ENCODE measurements around the gene RNF125.
"Not testable (repeated sequence)": the region's sequence is repeated elsewhere in the genome, so short reads cannot be mapped to it uniquely, and the experiment has no call there.

Gene RNF125

DNA sequence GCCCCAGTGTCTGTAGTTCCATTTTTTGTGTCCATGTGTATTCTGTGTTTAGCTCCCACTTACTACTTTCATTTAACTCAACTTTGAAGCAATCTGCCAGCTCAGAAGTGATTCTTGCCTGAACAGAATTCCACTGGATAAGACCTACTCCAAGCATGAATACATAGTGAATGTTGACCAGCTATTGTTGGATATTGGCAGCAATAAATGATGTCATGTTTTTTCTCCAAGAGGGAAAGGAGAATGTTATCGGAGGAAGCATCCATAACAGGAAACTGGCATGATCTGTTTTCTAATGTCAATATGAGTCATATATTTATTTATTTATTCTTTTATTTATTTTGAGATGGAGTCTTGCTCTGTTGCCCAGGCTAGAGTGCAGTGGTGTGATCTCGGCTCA is 38.9 kb upstream of the RNF125 start:
- TF ChIP-seq, protein P1, sequence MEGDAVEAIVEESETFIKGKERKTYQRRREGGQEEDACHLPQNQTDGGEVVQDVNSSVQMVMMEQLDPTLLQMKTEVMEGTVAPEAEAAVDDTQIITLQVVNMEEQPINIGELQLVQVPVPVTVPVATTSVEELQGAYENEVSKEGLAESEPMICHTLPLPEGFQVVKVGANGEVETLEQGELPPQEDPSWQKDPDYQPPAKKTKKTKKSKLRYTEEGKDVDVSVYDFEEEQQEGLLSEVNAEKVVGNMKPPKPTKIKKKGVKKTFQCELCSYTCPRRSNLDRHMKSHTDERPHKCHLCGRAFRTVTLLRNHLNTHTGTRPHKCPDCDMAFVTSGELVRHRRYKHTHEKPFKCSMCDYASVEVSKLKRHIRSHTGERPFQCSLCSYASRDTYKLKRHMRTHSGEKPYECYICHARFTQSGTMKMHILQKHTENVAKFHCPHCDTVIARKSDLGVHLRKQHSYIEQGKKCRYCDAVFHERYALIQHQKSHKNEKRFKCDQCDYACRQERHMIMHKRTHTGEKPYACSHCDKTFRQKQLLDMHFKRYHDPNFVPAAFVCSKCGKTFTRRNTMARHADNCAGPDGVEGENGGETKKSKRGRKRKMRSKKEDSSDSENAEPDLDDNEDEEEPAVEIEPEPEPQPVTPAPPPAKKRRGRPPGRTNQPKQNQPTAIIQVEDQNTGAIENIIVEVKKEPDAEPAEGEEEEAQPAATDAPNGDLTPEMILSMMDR (IDR thresholded peaks at IDR 0.05; ENCODE audit: low read depth, low read length, missing control alignments): no peak
- in situ Hi-C loops (cut with HindIII; ENCODE audit: low sequenced_read_pairs): no loop called here
- no peak overlapping the region for H3K4me3 ChIP-seq (ENCODE audit: low read depth, low read length)
- DNase-seq (ENCODE audit: low read depth): no peak

DNA sequence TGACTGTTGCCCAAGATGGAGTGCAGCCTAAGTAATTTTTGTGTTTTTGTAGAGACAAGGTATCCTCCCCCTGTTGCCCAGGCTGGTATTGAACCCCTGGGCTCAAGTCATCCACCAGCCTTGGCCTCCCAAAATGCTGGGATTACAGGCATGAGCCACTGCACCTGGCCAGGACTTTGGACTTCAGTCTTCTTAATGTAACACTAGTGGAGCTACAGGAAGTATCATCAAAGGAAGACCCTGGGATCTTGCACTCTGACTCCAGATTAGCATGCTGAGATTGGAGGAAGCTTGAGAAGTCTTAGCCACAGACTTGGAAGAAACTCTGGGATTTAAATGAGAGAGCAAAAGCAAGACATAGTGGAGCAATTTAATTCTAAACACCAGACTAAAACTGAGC is 37.8 kb upstream of the RNF125 start:
- H3K4me3 ChIP-seq (ENCODE audit: low read depth, low read length): no peak overlapping the region
- no peak for DNase-seq (ENCODE audit: low read depth)
- TF ChIP-seq, protein P1 (IDR thresholded peaks at IDR 0.05; ENCODE audit: low read depth, low read length, missing control alignments): no peak
- in situ Hi-C loops (cut with HindIII; ENCODE audit: low sequenced_read_pairs): no loop called here

DNA sequence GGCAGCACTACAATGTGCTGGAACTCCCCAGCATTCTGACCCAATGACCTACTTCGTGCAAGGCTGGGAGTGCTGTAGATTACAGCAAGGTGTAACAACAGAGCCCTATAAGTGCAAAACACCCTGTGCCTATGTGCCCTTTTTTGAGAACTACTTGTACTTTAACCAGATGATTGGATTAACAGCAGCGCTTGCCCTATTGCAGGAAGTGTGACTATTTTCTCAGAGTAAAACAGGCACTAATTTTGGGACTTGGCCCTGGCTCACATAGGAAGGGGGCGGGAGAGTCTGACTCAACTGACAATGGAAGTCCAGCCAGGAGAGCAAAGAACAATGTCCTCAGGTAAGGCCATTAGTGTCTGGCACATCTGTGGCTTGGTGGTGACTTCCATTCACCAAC is 35.6 kb upstream of the RNF125 start:
- no peak overlapping the region for H3K4me3 ChIP-seq (ENCODE audit: low read depth, low read length)
- in situ Hi-C loops (cut with HindIII; ENCODE audit: low sequenced_read_pairs): no loop called here
- no peak for DNase-seq (ENCODE audit: low read depth)

DNA sequence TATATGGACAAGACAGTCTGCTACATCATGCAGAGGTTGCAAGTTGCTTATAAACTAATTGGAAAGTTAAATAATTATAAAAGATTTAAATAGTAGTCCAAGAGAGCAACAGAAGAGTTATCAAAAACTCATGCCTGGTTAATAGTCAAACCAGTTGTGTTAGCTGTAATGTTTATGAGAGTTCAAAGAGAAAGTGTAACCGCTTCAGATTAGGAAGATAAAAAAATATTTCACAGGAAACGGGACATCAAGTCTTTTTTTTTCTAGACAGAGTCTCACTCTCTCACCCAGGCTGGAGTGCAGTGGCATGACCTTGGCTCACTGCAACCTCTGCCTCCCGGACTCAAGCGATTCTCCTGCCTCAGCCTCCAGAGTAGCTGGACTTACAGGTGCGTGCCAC is 34.6 kb upstream of the RNF125 start:
- TF ChIP-seq, protein P1 (IDR thresholded peaks at IDR 0.05; ENCODE audit: low read depth, low read length, missing control alignments): no peak
- in situ Hi-C loops (cut with HindIII; ENCODE audit: low sequenced_read_pairs): no loop called here
- no peak for DNase-seq (ENCODE audit: low read depth)
- no peak overlapping the region for H3K4me3 ChIP-seq (ENCODE audit: low read depth, low read length)

More for the DNA sequence above, 35.6 kb upstream of the RNF125 start:
- TF ChIP-seq, protein P1 (IDR thresholded peaks at IDR 0.05; ENCODE audit: low read depth, low read length, missing control alignments): no peak

DNA sequence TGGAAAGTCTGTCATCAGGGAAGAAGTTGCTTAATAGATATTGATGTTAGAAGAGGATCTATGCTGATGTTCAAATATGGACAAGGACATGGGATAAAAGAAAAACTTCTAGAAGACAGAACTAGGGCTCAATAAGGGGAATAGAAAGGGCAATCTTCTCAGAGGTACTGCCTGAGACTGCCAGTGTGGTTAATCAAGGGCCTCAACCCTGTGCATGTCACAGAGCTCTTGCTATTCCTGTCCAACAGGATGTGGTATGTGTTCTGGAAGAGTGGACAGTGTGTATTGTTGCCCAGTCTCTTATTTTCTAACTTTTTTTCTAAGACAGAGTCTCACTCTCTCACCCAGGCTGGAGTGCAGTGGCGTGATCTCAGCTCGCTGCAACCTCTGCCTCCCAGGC is 27.8 kb upstream of the RNF125 start:
- DNase-seq (ENCODE audit: low read depth): no peak
- TF ChIP-seq, protein P1 (IDR thresholded peaks at IDR 0.05; ENCODE audit: low read depth, low read length, missing control alignments): no peak
- in situ Hi-C loops (cut with HindIII; ENCODE audit: low sequenced_read_pairs): no loop called here
- no peak overlapping the region for H3K4me3 ChIP-seq (ENCODE audit: low read depth, low read length)

DNA sequence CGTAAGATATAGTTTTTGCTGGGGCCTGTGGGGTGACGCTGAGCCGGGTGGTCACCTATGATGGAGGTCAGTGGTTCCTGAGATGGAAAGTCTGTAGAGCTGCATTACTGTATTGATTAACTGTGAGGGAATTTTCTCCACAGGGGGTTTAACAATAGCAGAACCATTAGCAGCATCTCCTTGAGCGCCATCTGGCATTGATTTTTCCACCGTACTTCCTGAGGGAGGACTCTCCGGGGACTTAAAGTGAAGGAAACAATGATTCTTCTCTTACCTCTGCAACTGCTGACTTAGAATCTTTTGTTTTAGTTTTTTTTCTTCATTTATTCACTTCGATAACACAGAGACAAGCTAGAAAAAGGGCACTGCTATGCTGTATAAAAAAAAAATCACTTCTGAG is 22.6 kb upstream of the RNF125 start:
- no peak overlapping the region for H3K4me3 ChIP-seq (ENCODE audit: low read depth, low read length)
- DNase-seq (ENCODE audit: low read depth): no peak
- in situ Hi-C loops (cut with HindIII; ENCODE audit: low sequenced_read_pairs): no loop called here
- TF ChIP-seq, protein P1 (IDR thresholded peaks at IDR 0.05; ENCODE audit: low read depth, low read length, missing control alignments): no peak

DNA sequence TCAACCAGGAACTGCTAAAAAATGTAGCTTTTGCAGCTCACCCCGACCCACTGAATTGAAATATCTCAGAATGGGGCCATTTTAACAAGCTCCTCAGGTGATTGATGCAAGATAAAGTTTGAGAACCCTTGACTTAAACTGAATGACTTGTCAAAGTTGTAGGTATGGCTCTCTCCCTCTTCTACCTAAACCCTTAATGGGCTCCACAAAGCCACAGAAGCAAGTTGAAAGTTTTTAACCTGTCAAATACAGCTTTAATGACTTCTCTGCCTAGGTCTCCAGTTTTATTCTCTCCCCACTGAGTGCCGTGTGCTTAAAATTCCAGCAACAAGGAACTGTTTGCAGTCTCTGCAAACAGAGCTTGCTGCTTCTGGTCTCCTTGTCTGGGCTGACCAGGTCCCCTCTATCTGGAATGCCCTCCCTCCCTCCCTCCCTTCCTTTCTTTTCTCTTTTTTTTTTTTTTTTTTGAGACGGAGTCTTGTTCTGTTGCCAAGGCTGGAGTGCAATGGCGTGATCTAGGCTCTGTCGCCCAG is 19.7 kb upstream of the RNF125 start:
- no peak overlapping the region for H3K4me3 ChIP-seq (ENCODE audit: low read depth, low read length)
- DNase-seq (ENCODE audit: low read depth): no peak
- TF ChIP-seq, protein P1 (IDR thresholded peaks at IDR 0.05; ENCODE audit: low read depth, low read length, missing control alignments): no peak
- in situ Hi-C loops (cut with HindIII; ENCODE audit: low sequenced_read_pairs): no loop called here

DNA sequence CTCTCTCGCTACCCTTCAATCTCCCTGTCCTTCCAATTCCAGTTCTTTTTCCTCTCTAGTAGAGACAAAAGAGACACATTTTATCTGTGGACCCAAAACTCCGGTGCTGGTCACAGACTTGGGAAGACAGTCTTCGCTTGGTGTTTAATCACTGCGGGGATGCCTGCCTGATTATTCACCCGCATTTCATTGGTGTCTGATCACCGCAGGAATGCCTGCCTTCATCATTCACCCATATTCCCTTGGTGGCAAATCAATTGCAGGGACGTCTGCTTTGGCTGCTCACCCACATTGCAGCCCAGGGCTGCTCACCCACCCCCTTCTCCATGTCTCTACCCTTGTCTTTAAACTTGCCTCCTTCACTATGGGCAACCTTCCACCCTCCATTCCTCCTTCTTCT is 17.5 kb upstream of the RNF125 start:
- H3K4me3 ChIP-seq (ENCODE audit: low read depth, low read length); in situ Hi-C loops (cut with HindIII; ENCODE audit: low sequenced_read_pairs); DNase-seq (ENCODE audit: low read depth): not testable (repeated sequence)

DNA sequence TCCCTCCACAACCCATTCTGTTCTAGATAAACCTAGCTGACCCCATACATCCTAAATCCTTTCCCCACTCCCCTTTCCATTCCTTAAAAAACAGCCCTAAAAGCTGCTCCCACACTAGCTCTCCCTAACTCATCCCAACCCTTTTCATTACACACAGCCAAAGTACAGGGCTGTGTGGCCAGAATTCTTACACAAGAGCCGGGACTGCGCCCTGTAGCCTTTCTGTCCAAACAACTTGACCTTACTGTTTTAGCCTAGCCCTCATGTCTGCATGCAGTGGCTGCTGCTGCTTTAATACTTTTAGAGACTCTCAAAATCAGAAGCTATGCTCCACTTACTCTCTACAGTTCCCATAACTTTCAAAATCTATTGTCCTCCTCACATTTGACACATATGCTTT is 14.8 kb upstream of the RNF125 start:
- in situ Hi-C loops (cut with HindIII; ENCODE audit: low sequenced_read_pairs); DNase-seq (ENCODE audit: low read depth): not testable (repeated sequence)

More for the DNA sequence above, 14.8 kb upstream of the RNF125 start:
- not testable (repeated sequence) for H3K4me3 ChIP-seq (ENCODE audit: low read depth, low read length)
